ENCODE data around the gene EXOC3L1.

EXOC3L1 gene

GRCh38 chr16:67230809-67231660 is 41.1 kb upstream of the EXOC3L1 start:
- H3K23ac ChIP-seq (ENCODE audit: low read depth, low read length, poor library complexity), result no peak overlapping the region
- no peak overlapping the region for H4K8ac ChIP-seq (ENCODE audit: low read depth, low read length)
- H3K36me3 ChIP-seq (replicated peaks in 1 of 2; ENCODE audit: control insufficient read depth in 2 of 2, insufficient read depth in 2 of 2, low read length in 2 of 2), result peaks cover 33 to 71% of the 10 kb centered on the region in 2 donors
- peak overlapping the region in 1 of 2 donors; percentile 15 for H3K4me3 ChIP-seq (ENCODE audit: low read length in 2 of 2)
- no peak overlapping the region for H2BK5ac ChIP-seq (ENCODE audit: low read length)
- peaks cover 9 to 10% of the 10 kb centered on the region in 2 donors for H3K4me1 ChIP-seq (ENCODE audit: control insufficient read depth in 2 of 2, insufficient read depth in 1 of 2, low read depth in 1 of 2, low read length in 2 of 2)
- WGBS, 2 donors (ENCODE audit: extremely low coverage in 2 of 2, insufficient read length in 2 of 2, insufficient replicate concordance in 1 of 2), result no CpG with 5 or more reads among the region's 12 CpGs
- no peak overlapping the region for H2AFZ ChIP-seq (ENCODE audit: low read length)
- H3K9me3 ChIP-seq (replicated peaks in 1 of 2; ENCODE audit: control insufficient read depth in 2 of 2, insufficient read depth in 1 of 2, low read depth in 1 of 2, low read length in 2 of 2), result no peaks in the 10 kb centered on the region
- no peak overlapping the region for H2BK120ac ChIP-seq (ENCODE audit: low read depth, low read length)
- H3K4me2 ChIP-seq (ENCODE audit: insufficient read depth, low read length, poor library complexity, severe bottlenecking), result no peak overlapping the region
- peaks cover 7% of the 10 kb centered on the region for H3K79me1 ChIP-seq (ENCODE audit: low read depth, low read length)
- H3K27ac ChIP-seq (replicated peaks; ENCODE audit: low read length), result no peak overlapping the region
- H3K4ac ChIP-seq (ENCODE audit: low read length), result no peak overlapping the region
- no peak overlapping the region for H3K18ac ChIP-seq (ENCODE audit: low read length)
- no peak overlapping the region for H2AK5ac ChIP-seq (ENCODE audit: low read depth, low read length)
- no peak overlapping the region for H3K9ac ChIP-seq (ENCODE audit: low read depth, low read length, poor library complexity)
- no peak overlapping the region for H2BK15ac ChIP-seq (ENCODE audit: low read length)
- H2BK12ac ChIP-seq (ENCODE audit: low read length), result no peak overlapping the region
- no peak overlapping the region for H3K14ac ChIP-seq (ENCODE audit: low read length)
- no peak overlapping the region for H4K91ac ChIP-seq (ENCODE audit: low read depth, low read length, poor library complexity)
- no peaks in the 10 kb centered on the region for H3K27me3 ChIP-seq (ENCODE audit: control insufficient read depth in 3 of 3, insufficient read depth in 3 of 3, low read depth in 1 of 3, low read length in 3 of 3)
- no peak for DNase-seq (ENCODE audit: low spot score)

DNA sequence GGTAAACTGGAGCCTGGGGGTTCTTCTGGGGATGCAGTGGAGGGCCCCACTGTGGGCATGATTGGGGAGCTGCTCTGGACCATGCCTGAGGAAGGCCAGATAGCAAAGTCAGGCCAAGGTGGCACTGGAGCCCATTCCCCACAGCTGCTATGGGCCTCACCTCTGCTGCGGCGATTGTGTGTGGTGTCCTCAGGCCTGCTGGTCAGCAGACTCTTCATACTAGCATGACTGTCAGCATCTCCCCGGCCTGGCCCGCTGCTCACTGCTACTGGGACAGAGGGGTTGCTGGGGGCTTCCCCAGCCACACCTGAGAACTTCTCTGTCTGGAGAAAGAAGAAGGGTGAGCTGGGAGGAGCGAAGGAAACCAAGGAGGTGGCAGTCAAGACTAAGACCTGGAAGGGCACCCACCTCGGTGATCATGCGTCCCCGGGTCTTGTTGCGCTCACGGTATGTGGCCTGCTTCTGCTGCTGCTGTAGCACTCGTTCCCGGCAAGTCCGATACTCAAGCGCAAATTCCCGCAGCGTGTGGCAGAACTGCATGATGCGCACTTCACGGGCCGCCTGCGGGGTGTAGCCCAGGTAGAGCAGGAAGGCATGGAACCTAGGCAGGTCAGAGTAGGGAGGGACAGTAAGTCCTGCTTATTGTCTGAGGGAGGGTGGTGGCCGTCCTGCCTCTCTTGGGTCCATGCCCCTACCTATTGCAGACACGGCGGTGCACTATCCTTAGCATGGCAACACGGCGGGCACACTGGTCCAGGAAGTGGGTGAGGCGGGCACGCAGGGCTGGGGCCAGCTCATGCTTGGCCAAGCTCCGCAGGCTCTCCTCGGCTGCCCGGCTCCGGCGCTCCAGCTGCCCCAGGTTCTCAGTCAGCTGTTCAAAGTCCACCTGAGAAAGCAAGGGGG is 40.2 kb upstream of the EXOC3L1 start:
- Histone ChIP-seq H2BK12ac (ENCODE audit: low read length) (no peak overlapping the region), H2AK5ac (ENCODE audit: low read depth, low read length) (no peak overlapping the region), H3K14ac (ENCODE audit: low read length) (no peak overlapping the region), H3K4ac (ENCODE audit: low read length) (no peak overlapping the region), H2BK15ac (ENCODE audit: low read length) (no peak overlapping the region), H4K91ac (ENCODE audit: low read depth, low read length, poor library complexity) (no peak overlapping the region), H3K79me1 (ENCODE audit: low read depth, low read length) (peaks cover 7% of the 10 kb centered on the region), H2BK120ac (ENCODE audit: low read depth, low read length) (no peak overlapping the region), H3K4me1 (ENCODE audit: control insufficient read depth in 2 of 2, insufficient read depth in 1 of 2, low read depth in 1 of 2, low read length in 2 of 2) (peaks cover 10 to 13% of the 10 kb centered on the region in 2 donors), H3K4me3 (ENCODE audit: low read length in 2 of 2) (no peak overlapping the region), H3K27ac (replicated peaks; ENCODE audit: low read length) (no peak overlapping the region), H3K36me3 (replicated peaks in 1 of 2; ENCODE audit: control insufficient read depth in 2 of 2, insufficient read depth in 2 of 2, low read length in 2 of 2) (peaks cover 31 to 63% of the 10 kb centered on the region in 2 donors), H3K23ac (ENCODE audit: low read depth, low read length, poor library complexity) (peak overlapping the region; percentile 61), H3K27me3 (ENCODE audit: control insufficient read depth in 3 of 3, insufficient read depth in 3 of 3, low read depth in 1 of 3, low read length in 3 of 3) (peaks cover 0 to 2% (median 0%) of the 10 kb centered on the region in 3 experiments), H2BK5ac (ENCODE audit: low read length) (no peak overlapping the region), H3K9ac (ENCODE audit: low read depth, low read length, poor library complexity) (no peak overlapping the region), H2AFZ (ENCODE audit: low read length) (no peak overlapping the region), H3K18ac (ENCODE audit: low read length) (no peak overlapping the region), H4K8ac (ENCODE audit: low read depth, low read length) (peak overlapping the region; percentile 49), H3K9me3 (replicated peaks in 1 of 2; ENCODE audit: control insufficient read depth in 2 of 2, insufficient read depth in 1 of 2, low read depth in 1 of 2, low read length in 2 of 2) (no peaks in the 10 kb centered on the region), H3K4me2 (ENCODE audit: insufficient read depth, low read length, poor library complexity, severe bottlenecking) (no peak overlapping the region)
- DNase-seq (ENCODE audit: low spot score), result no peak
- no CpG with 5 or more reads among the region's 32 CpGs for WGBS, 2 donors (ENCODE audit: extremely low coverage in 2 of 2, insufficient read length in 2 of 2, insufficient replicate concordance in 1 of 2)

DNA sequence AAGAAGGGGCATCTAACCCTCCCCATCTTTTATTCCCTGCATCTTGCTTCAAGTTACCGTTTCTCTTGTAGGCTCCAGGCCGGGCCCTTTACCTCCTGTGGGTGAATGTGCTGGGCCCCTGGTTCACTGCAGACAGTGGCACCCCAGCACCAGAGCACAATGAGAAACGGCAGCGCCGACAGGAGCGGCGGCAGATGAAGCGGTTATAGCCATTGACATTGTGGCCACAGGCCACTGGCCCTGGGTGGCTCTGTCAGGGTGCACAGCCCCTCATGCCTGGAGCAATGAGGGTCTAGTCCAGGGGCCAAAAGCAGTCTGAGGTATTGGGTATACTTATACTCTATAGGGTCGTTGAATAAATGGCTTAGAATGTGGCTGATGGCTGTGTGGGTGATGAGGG is 39.0 kb upstream of the EXOC3L1 start:
- H3K27ac ChIP-seq (replicated peaks; ENCODE audit: low read length), result no peak overlapping the region
- H3K4me1 ChIP-seq (ENCODE audit: control insufficient read depth in 2 of 2, insufficient read depth in 1 of 2, low read depth in 1 of 2, low read length in 2 of 2), result peaks cover 10 to 13% of the 10 kb centered on the region in 2 donors
- no peaks in the 10 kb centered on the region for H3K9me3 ChIP-seq (replicated peaks in 1 of 2; ENCODE audit: control insufficient read depth in 2 of 2, insufficient read depth in 1 of 2, low read depth in 1 of 2, low read length in 2 of 2)
- H4K91ac ChIP-seq (ENCODE audit: low read depth, low read length, poor library complexity), result no peak overlapping the region
- no peak overlapping the region for H2AFZ ChIP-seq (ENCODE audit: low read length)
- H3K14ac ChIP-seq (ENCODE audit: low read length), result no peak overlapping the region
- no CpG with 5 or more reads among the region's 9 CpGs for WGBS, 2 donors (ENCODE audit: extremely low coverage in 2 of 2, insufficient read length in 2 of 2, insufficient replicate concordance in 1 of 2)
- H2BK120ac ChIP-seq (ENCODE audit: low read depth, low read length), result no peak overlapping the region
- H3K23ac ChIP-seq (ENCODE audit: low read depth, low read length, poor library complexity), result no peak overlapping the region
- H2BK5ac ChIP-seq (ENCODE audit: low read length), result no peak overlapping the region
- H3K4me2 ChIP-seq (ENCODE audit: insufficient read depth, low read length, poor library complexity, severe bottlenecking), result no peak overlapping the region
- no peak overlapping the region for H2AK5ac ChIP-seq (ENCODE audit: low read depth, low read length)
- no peak overlapping the region for H4K8ac ChIP-seq (ENCODE audit: low read depth, low read length)
- H3K4ac ChIP-seq (ENCODE audit: low read length), result no peak overlapping the region
- no peak overlapping the region for H3K4me3 ChIP-seq (ENCODE audit: low read length in 2 of 2)
- H3K18ac ChIP-seq (ENCODE audit: low read length), result no peak overlapping the region
- H3K36me3 ChIP-seq (replicated peaks in 1 of 2; ENCODE audit: control insufficient read depth in 2 of 2, insufficient read depth in 2 of 2, low read length in 2 of 2), result peaks cover 31 to 54% of the 10 kb centered on the region in 2 donors
- H2BK12ac ChIP-seq (ENCODE audit: low read length), result no peak overlapping the region
- H2BK15ac ChIP-seq (ENCODE audit: low read length), result no peak overlapping the region
- no peak overlapping the region for H3K9ac ChIP-seq (ENCODE audit: low read depth, low read length, poor library complexity)
- DNase-seq (ENCODE audit: low spot score), result no peak
- peaks cover 0 to 2% (median 0%) of the 10 kb centered on the region in 3 experiments for H3K27me3 ChIP-seq (ENCODE audit: control insufficient read depth in 3 of 3, insufficient read depth in 3 of 3, low read depth in 1 of 3, low read length in 3 of 3)
- peaks cover 7% of the 10 kb centered on the region for H3K79me1 ChIP-seq (ENCODE audit: low read depth, low read length)

All from neuronal stem cell (in vitro differentiated cells).